NT2/D1 (cell line): ENCODE measurements around the gene TSPAN12.

Source experiments
- SUZ12 ChIP-seq: IDR thresholded peaks from 2 replicates; pipeline ENCODE4 v1.6.1; 2011; ENCODE audit not compliant: insufficient read length, insufficient read depth; ENCODE audit errors: extremely low read depth
- YY1 ChIP-seq: IDR thresholded peaks from 2 replicates; pipeline ENCODE4 v1.6.1; 2011; ENCODE audit not compliant: insufficient read length, insufficient read depth
- ZNF274 ChIP-seq: IDR thresholded peaks from 2 replicates; pipeline ENCODE4 v1.6.1; 2011; ENCODE audit warnings: mild to moderate bottlenecking, low read depth, low read length

DNA sequence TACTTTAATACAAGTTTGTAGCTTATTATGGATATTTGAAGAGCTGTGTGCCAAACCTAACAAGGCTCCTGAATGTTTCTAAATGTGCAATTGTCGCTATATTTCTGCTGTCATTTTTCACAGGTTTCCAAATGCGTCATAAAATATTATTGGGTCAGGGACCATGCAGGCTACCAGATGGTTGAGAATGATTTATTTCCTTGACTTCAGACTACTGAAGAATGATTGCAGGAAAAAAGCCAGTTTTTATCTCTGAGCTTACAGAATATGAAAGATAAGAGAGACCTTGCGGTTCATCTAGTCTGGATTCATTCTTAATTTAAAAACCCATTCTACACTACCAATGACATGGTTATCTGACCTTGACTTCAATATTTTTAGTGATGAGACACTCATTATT lies 55.2 kb downstream of the TSPAN12 start:
- TF ChIP-seq YY1 (no peak), ZNF274 (no peak), SUZ12 (no peak)
